Stimulated activated CD8-positive, alpha-beta memory T cell treated with anti-CD3 and anti-CD28 coated beads, Interleukin-12 subunit alpha, Interleukin-12 subunit beta, amount 100 ng/mL, for 1 hour (primary cell): ENCODE results near the gene UTP11.
"Not testable (repeated sequence)": the region's sequence is repeated elsewhere in the genome, so short reads cannot be mapped to it uniquely, and the experiment has no call there.

Experiments used
- DNase-seq: peaks from one replicate; pipeline ENCODE4 v3.0.0-alpha.2; 2020; ENCODE audit warnings: low read depth

UTP11 gene

DNA sequence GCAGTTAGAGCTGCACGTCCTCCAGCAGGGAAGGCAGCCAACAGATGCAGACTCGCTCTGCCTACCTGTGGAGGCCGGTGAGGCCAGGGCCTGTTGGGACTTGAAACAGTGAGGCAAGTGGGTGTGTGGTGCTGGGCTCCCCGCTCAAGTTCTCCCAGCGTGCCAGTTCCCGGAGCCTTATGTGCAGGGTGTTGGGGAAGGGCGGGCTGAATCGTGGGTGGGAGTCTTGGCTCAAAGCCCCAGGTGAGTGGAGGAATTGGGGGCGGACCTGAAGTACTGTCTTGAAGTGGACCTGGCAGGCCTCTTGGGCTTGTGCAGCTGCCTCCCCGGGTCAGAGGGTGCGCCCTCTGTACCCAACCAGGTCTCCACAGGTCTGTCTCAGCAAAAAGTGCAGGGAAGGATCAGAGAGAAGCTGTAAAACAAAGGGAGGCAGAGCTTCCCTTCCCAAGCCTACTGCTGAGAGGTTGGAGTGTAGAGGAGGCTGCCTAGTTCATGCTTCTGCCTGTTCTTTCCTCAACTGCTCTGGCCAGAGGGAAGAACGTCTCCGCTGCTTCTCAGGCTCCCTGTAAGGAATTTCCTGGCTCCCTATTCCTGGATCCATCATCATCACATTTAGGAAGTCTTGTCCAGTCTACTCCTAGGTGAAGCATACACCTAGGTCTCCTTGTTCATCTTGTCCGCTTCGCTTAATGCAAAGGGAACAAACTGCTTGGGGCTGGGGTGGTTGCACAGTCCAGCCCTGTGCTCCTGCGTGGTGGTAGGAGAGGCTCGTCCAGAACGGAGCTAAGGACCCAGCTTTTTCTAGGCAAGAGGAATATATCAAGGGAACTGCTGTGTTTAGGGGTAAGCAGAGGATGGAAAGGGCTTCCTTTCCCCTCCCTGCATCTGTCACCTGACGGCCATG is 14.9 kb downstream of the UTP11 start:
- DNase-seq = no peak

DNA sequence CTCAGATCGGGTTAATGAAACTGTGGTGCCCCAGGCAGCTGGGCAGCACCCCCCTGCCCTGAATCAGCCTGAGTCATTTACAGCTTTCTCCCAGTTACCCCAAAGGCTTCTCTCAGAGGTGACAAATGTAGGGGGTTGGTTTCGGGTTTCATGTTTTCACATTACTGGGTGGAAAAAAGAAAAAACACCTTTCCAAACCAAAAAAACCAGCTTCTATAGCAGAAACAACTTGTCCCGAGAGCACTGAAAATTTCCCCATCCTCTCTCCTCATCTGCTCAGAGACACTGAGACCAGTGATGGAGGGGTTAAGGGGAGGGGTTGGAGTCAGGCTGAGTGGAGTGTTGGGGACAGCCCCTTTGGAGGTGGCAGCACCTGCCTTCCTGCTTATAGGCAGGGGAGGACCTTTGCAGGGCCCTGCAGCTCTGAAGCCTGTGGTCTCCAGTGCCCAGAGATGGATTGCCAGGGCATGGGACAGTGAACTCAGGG is 15.6 kb downstream of the UTP11 start:
- no peak for DNase-seq

DNA sequence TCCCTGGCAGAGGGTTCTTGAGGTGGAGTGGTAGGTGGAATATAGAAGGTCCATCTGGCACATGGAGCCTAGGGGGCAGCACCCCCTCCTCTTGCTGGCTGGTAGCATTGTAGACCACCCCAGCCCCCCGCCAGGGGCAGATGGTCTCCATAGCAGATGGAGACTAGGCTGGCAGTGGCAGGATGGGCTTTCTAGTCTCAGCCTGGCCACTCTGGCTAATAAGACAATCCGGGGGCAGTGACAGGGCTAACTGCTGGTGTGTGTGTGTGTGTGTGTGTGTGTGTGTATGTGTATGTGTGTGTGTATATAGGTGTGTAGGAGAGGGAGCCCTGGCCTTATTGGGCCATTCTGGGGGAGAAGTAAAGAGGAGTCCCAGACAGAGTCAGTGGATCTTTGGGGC is 16.1 kb downstream of the UTP11 start:
- DNase-seq = no peak

DNA sequence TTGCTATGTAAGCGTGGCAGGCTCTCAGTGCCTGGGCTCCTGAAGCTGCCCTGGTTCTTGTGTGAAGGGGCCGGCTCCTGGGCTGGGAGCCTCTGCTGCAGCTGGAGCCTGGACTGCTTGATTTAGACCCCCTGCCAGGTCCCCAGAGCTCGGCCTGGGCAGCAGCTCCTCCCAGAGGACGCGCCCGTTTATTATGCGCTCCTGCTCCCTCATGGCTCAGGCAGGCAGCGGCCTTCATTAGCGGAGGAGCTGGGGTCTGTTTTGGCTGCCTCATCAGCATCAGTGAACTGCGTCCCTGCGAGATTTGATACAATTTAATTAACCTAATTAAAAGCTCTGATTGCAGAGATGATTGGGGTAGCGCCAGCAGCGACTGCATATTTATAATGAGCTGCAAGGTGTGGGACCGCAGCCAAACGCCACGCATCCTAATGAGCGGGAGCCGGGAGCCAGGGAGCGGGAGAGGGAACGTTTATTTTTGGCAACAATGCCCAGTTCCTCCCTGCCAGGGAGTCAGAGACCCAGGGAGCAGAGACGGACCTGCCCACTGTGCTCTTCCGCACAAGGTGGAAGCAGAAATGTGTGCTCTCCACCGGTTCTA is 16.6 kb downstream of the UTP11 start:
- no peak for DNase-seq

DNA sequence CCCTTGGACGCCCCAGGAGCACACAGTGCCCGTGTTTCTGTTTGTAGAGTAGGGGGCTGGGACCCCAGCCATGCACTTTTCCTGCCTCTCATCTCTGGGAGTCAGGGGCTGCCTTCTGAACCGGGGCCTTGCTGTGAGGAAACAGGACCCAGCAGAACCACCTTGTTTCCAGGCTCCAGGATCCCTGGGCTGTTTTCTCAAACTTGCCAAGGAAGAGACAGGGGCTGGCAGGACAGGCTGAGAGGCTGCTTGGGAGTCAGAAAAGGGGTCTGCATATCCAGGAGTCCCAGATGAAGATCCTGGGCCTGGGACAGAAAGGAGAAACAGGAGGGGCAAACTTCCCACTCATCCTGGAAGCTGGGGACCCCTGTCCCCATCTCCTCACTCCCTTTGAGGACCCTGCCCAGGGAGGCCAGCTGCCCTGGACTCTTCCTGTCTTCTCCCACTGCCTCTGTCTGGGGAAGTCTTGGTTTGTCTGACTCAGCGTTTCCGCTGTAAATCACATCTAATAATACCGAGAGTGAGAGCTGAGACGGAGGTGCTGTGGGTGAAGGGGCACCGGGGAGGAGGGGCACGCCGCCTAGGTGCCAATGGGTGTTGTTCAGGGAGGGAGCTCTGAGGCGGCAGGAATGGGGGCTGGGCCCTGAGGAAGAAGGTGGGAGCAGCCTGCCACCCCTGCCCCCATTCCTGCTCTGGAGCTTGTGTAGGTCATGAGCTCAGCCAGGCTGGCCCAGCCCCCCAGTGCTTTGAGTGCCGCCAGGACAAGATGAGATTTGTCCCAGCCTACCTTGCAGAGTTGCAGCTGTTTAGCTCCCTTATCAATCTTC is 17.4 kb downstream of the UTP11 start:
- DNase-seq = peak; percentile 27

DNA sequence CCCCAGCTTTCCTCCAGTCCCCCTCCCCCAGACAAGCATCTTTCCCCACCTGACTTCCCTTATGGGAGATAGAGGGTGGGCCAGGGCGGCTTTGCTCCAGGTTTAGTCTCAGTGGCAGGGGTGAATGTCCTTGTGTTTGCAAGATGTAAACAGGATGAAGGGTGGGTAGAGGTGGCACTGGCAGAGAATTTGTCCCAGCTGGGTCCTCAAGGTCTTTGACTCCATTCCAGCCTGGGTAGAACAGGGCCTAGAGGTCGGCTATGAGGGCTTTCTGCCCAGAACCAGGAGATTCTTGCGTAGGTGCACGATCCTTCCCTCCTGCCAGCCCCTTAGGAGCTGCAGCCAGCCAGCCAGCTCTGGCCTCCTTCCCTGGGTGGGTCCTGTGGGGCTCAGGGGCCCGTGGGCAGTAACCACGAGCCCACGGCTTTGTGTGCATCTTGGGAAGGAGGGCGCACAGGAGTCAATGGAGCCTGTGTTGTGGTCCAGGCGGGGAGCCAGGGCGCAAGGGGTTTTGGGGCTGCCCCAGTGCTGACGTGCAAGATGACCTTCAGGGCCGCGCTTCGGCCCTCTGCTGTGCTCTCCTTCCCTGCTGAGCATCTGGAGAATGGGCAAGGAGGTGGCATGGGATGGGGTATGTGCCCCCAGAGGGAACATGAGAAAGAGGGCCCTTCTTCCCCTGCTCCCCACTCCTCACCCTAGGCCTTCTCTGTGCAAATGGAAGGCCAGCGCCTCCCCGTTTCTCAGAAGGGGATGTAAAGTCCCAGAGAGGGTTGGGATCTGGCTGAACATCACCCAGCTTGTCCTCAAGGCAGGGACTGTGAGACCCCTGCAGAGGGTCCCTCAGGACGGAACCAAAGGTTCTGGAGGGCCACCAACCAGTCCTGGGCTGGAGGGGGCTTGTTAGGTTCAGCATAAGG is 18.3 kb downstream of the UTP11 start:
- DNase-seq = no peak

DNA sequence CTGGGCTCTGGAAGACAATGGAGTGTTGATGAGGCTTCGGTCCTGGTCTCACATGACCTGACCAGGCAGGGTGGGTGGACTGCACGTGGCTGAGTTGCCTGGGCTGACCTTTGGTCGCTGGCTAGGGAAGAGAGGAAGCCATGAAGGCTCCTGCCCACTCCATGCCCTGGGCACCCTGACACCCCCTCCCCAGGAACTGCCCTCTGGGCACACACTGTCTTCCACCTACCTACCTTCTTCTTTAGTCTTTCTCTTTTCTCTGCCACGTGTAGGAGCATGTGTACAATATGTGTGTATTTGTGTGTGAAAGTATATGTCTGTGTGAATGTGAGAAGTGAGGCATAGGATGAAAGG is 19.0 kb downstream of the UTP11 start:
- no peak for DNase-seq

DNA sequence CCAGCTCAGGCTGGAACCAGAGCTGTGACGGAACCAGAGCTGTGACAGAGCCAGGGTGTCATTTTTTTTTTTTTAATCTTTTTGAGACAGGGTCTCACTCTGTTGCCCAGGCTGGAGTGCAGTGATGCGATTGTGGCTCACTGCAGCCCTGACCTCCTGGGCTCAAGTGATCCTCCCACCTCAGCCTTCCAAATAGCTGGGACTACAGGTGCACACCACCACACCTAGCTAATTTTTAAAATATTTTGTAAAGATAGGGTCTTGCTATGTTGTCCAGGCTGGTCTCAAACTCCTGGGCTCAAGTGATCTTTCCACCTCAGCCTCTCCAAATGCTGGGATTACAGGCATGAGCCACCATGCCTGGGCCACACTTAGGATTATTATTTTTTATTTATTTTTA is 20.5 kb downstream of the UTP11 start:
- DNase-seq = not testable (repeated sequence)

DNA sequence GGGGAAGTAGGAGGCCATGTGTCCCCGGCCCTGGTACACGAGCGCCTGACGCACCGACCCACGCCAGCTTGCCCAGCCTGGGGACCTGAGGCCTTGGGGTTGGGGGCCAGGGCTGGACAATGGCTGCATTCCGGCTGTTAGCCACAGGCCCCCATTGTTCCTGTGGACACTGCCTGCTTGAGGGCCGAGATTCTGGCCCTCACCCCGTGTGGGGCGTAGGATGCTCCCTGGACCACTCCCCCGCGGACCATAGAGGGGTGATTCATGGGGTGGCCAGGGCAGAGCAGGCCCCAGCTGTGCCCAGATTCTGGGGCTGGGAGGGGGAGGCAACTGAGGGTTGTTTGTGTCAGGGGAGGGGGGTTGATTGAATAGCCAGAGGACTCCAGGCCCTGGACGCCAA is 22.3 kb downstream of the UTP11 start:
- DNase-seq = no peak

DNA sequence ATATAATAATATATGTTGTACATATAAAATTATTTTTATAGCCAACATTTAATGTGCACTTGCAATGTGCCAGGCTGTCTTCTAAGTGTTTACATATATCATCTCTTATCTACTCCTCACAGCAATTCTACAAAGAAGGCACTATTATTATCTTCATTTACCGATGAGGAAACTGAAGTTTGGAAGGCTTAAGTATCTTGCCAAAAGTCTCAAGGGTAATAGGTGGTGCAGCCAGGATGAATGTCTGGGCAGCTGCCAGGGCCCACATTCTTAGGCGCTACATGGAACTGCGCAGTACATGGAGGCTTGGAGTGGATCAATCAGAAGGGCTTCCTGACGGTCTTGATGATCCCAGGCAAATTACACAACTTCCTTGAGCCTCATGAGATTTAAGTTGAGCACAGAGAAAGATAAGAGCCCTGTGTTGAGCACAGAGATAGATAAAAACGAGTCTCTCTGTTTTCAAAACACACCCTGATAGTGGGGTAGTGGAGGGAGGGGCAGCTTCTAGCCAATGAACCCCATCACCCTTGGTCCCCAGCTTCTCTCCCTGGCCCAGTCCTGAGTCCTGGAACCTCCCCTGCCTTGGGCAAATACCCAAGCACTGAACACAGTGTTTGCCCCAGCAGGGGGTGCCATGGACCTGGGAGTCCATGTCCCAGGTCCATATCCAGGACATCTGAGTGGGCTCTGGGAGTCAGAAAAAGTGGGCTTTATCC is 24.8 kb downstream of the UTP11 start:
- DNase-seq = no peak

DNA sequence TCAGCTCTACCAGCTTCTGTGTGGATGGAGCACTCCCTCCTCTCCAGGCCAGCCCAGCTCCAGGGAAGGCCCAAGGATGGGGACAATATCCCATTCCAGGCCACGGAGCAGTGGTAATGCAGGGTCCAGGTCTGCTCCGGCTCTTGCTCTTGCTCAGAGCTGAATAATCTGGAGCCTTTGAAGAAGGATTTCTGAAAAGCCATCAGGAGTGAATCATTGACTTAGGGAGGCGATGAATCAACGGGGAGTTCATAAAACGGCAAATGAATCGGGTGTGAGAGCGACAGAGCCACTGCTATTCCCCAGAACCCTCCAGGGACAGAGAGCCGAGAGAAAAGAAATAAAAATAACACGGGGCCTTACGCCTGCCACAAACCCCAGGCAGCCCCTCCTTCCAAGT is 26.3 kb downstream of the UTP11 start:
- DNase-seq = no peak

DNA sequence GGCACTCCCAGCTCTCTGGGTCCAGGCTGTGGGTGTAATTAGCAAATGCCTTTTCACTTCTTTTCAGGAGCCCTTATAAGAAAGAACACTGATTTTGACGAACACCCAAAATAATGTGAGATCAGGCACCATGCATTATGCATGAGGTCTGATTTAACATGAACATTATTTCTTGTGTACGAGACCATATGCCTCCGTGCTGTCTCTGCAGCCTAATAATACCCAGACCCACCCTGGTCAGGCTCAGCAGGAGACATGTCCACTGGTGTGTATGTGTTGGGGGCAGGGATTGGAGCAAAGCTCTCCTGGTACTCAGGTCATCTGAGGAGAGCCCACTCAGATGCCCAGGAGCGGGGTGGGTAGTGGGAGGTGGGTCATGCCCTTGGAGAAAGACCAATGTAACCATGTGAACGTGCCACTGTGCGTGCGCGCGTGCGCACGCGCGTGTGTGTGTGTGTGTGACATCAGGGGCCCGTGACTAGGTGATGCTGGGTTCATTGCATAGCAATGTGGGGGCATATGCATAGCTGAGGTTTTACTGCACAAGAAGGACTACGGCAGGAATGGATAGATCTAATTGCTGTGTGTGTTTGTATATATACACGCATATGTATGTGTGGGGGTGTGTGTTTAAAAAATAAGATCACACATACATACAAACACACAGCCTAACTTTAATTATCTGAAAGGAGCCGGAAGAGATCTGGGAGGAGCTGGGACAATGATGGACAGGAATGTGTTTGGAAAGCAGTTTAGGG is 27.0 kb downstream of the UTP11 start:
- no peak for DNase-seq

DNA sequence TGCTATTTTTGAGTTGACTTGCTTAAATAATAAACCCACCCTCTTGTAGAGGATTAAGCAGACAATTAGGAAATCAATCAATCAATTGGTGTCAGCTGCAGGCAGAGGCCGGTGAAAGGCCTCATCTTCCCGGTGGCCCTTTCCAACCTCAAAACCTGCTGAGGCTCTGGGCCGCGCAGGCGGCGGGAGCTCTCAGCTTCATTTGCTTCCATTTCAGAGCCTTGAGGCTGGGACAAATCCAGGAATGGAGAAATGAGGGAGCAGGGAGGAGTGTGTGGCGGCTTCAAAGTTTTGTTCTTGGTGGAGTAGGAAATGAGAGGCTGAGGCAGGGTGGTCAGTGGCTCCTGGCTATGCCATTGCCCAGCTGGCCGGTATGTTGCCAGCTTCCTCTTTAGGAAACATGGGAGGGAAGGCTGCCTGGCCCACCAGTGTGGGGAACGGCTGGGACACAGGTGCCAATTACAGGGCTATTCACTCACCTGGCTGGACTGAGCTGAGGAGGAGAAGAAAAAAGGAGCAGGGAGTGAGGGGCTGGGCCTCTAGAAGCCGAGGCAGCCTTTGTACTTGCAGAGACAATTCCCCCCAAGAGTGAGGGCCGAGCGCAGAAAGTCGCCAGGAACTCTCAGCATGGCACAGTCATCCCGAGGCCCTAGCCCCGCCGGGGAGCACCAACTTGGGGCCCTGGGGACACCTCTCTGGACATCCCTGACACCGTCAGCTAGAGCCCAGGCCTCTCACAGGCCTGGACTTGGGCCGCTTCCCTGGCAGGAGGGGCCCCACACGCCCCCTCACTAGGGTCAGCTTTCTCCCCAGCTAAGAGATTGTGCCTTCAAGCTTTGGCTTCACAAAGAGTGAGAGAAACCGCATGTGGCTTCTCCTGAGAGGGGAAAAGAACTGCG is 29.7 kb downstream of the UTP11 start:
- DNase-seq = no peak

DNA sequence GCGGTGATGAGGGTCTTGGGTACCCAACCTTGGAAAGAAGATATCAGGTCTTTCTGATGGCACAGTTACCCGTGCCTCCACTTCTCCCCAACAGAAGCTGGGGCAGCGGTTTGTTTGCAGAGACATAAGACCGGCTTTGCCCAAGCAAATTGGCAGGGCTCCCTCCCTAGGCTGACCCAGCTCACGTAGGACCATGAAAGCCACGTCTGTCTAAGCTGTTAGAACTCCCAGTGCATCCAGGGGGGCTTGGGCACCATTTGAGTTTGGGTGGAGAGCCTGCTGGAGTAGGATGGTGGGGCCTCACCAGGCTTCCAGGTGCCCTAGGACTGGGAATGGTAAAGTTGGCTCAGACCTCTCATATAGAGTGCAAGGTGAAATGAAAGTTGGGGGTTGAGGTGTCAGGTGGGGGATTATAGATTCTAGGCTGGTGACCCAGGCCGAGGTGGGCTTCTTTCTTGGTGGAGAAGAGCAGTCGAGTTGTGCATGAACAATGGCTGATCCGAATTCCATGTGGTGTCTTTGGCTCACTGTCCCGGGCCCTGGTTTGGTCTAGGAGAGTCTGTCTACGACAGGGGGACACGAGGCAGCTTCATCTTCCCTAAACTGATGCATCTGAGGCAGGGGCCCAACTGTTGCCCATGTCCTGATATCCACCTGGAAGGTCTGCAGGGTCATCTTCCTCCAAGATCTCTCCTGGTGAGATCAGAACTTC is 30.7 kb downstream of the UTP11 start:
- no peak for DNase-seq

DNA sequence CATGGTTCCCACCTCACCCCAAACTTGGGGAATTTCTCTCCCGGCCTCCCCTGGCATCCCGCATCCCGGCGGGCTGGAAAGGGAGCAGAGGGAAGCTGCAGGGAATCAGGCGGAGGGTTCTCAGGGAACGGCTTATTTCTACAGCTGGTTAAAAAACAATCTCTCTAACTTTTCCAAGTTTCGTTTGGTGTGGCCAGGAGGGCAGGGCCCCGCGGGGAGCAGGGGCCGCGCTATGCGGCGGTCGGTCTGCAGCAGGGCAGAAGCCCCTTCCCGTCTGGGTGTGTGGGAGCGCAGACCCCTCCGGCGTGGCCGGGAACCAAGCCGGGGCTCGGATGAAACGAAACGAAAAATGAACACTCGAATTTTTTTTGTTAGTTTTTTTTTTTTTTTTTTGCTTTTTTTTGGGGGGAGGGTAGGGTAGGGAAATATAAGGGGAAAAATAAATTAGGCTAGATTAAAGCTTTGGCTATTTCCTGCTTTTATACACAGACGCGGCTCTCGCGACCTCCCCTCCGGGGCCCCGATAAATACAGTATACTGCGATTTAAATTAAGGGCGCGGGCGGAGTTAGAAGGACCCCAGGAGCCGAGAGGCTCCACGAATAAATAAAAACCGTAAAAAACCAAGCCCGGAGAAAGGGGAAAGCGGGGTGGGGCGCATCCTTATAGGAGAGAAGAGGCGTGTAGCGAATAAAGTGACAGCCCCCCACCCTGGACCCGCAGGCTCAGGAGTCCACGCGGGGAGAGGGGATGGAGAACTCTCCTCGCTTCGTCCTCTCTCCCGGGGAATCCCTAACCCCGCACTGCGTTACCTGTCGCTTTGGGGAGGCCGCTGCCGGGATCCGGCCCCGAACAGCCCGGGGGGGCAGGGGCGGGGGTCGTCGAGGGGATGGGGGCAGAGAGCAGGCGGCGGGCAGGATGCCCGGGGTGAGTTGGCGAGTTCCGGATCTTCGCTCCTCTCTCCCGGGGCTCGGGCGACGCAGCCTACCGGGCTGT is 32.0 kb downstream of the UTP11 start:
- DNase-seq = no peak

DNA sequence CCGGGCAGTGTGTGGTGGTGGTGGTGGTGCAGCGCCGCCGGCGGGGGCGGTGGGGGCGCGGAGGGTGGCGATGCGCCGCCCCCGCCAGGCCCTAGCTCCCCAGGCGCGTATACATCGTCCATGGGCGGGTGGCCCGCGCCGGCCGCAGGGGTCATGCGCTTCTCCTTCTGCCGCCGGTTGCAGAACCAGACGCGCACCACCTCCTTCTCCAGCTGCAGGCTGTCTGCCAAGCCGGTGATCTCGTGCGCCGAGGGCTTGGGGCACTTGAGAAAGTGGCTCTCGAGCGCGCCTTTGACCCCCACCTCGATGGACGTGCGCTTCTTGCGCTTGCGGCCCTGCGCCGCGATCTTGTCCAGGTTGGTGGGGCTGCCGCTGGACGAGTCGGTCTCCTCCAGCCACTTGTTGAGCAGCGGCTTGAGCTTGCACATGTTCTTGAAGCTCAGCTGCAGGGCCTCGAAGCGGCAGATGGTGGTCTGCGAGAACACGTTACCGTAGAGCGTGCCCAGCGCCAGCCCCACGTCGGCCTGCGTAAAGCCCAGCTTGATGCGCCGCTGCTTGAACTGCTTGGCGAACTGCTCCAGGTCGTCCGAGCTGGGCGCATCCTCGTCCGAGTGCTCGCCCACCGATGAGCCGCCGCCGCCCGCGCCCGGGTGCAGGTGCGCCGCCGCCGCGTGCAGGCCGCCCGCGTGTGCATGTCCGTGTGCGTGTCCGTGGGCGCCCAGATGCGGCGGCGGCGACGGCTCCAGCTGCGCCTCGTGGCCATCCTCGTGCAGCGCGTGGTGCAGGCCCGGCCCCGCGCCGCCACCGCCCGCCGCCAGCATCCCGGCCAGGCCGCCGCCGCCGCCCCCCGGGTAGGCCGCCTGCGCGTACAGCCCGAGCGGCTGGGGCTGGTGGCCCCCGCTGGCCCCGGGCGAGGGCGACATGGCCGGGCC is 33.1 kb downstream of the UTP11 start:
- no peak for DNase-seq
